Fibroblast of lung (primary cell): ENCODE data around the gene OTUD3. TPM values are rescaled to one million over a fixed set of nuclear protein-coding genes. Genes with fewer than 3 reads are reported as not detected.

ENCODE experiments used
- DNase-seq, 2 donors: peaks; one replicate each; pipeline versions ENCODE4 v3.0.0 to v3.0.0-alpha.2; 2010; ENCODE audit warnings: low read depth in 2 of 2
- H2AFZ ChIP-seq: 2 replicates; pipeline ENCODE4 v1.5.1; 2012; ENCODE audit warnings: low read length, control low read depth, inconsistent platforms
- H3K27ac ChIP-seq: 2 replicates; pipeline ENCODE4 v1.5.1; 2011; ENCODE audit warnings: low read length, control low read depth; ENCODE audit not compliant: insufficient read depth
- H3K27me3 ChIP-seq: 2 replicates; pipeline ENCODE4 v1.5.1; 2011; ENCODE audit warnings: mild to moderate bottlenecking, low read length; ENCODE audit not compliant: control insufficient read depth, insufficient read depth
- H3K36me3 ChIP-seq: 2 replicates; pipeline ENCODE4 v1.5.1; 2011; ENCODE audit warnings: low read length; ENCODE audit not compliant: control insufficient read depth, insufficient read depth
- H3K4me1 ChIP-seq: 2 replicates; pipeline ENCODE4 v1.5.1; 2011; ENCODE audit warnings: low read length; ENCODE audit not compliant: control insufficient read depth, insufficient read depth; ENCODE audit errors: extremely low read depth
- H3K4me2 ChIP-seq: 2 replicates; pipeline ENCODE4 v1.5.1; 2011; ENCODE audit warnings: low read length, control low read depth; ENCODE audit not compliant: insufficient read depth; ENCODE audit errors: extremely low read depth
- H3K4me3 ChIP-seq, 4 experiments: fragments of 200-600 bp in 1 of 4; sonication (generic) in 1 of 4; replicated peaks in 1 of 4; 2 replicates each; pipeline ENCODE4 v1.5.1; 2011 to 2016; ENCODE audit warnings: low read length in 4 of 4, low read depth in 3 of 4, mild to moderate bottlenecking in 3 of 4, control low read depth in 2 of 4, inconsistent platforms in 1 of 4, mixed read lengths in 1 of 4; ENCODE audit not compliant: insufficient read depth in 1 of 4; ENCODE audit errors: control extremely low read depth in 1 of 4
- H3K79me2 ChIP-seq: 2 replicates; pipeline ENCODE4 v1.5.1; 2012; ENCODE audit warnings: mild to moderate bottlenecking, low read length, inconsistent platforms; ENCODE audit not compliant: control insufficient read depth, insufficient read depth
- H3K9ac ChIP-seq: 2 replicates; pipeline ENCODE4 v1.5.1; 2011; ENCODE audit warnings: mild to moderate bottlenecking, low read length, control low read depth; ENCODE audit not compliant: insufficient read depth
- H3K9me3 ChIP-seq: 2 replicates; pipeline ENCODE4 v1.5.1; 2012; ENCODE audit warnings: low read depth, low read length; ENCODE audit not compliant: control insufficient read depth, insufficient read depth
- H4K20me1 ChIP-seq: 2 replicates; pipeline ENCODE4 v1.5.1; 2011; ENCODE audit warnings: low read length; ENCODE audit not compliant: control insufficient read depth, insufficient read depth; ENCODE audit errors: extremely low read depth
- CTCF ChIP-seq, 2 donors: IDR thresholded peaks in 1 of 2; conservative IDR thresholded peaks in 1 of 2; 1 replicate in 1 of 2; 2 replicates in 1 of 2; pipeline ENCODE4 v1.5.1; 2011 to 2012; ENCODE audit warnings: low read length in 2 of 2, control low read depth in 1 of 2, inconsistent platforms in 1 of 2, low read depth in 1 of 2, mild to moderate bottlenecking in 1 of 2
- EZH2 ChIP-seq: IDR thresholded peaks from 2 replicates; pipeline ENCODE4 v1.5.1; 2012; ENCODE audit warnings: low read length, control low read depth, mild to moderate bottlenecking; ENCODE audit errors: missing control alignments
- polyA plus RNA-seq, 2 donors: library from polyadenylated mRNA; depleted of rRNA in 1 of 2; stranded (reverse) in 1 of 2; unstranded in 1 of 2; fragments of >200 nt; gene quantifications; 2 replicates each; pipeline ENCODE4 v1.2.1, GENCODE V29; 2011 to 2012; ENCODE audit warnings: missing spikeins in 1 of 2
- total RNA-seq: library from RNA; depleted of rRNA; stranded (reverse); fragments of >200 nt; gene quantifications from 2 replicates; pipeline ENCODE4 v1.2.1, GENCODE V29; 2014

The OTUD3 gene
- total and polyA plus RNA-seq, 2 donors (not counting 1 experiment from before 2014, with no cell fraction given) = 3.0 to 5.0 TPM

- Histone ChIP-seq H3K27ac (no peak overlapping the region), H3K4me2 (no peak overlapping the region), H3K27me3 (peaks cover 4% of the 10 kb centered on the region), H3K79me2 (no peaks in the 10 kb centered on the region), H4K20me1 (no peaks in the 10 kb centered on the region), H3K36me3 (no peaks in the 10 kb centered on the region), H3K9me3 (no peaks in the 10 kb centered on the region), H3K4me3 (no peak overlapping the region), H2AFZ (no peak overlapping the region), H3K4me1 (no peaks in the 10 kb centered on the region), H3K9ac (no peak overlapping the region)
- TF ChIP-seq EZH2 (no peak), CTCF (conservative IDR thresholded peaks at IDR 0.05 in 1 of 2, IDR thresholded peaks at IDR 0.05 in 1 of 2; ENCODE audit: low read depth in 1 of 2, low read length in 2 of 2) (no peak)
- no peak for DNase-seq
Measured at GRCh38 chr1:19942088-19942487, 59.9 kb downstream of the OTUD3 start.

GRCh38 chr1:19942657-19943056, 60.5 kb downstream of the OTUD3 start:
- Histone ChIP-seq H3K27ac (no peak overlapping the region), H3K4me1 (no peaks in the 10 kb centered on the region), H3K79me2 (no peaks in the 10 kb centered on the region), H3K9ac (no peak overlapping the region), H3K27me3 (peaks cover 4% of the 10 kb centered on the region), H3K4me3 (no peak overlapping the region), H3K9me3 (no peaks in the 10 kb centered on the region), H4K20me1 (no peaks in the 10 kb centered on the region), H3K4me2 (no peak overlapping the region), H3K36me3 (no peaks in the 10 kb centered on the region), H2AFZ (no peak overlapping the region)
- no peak for DNase-seq
- TF ChIP-seq CTCF (conservative IDR thresholded peaks at IDR 0.05 in 1 of 2, IDR thresholded peaks at IDR 0.05 in 1 of 2; ENCODE audit: low read depth in 1 of 2, low read length in 2 of 2) (no peak), EZH2 (no peak)

GRCh38 chr1:19945914-19946313, 63.7 kb downstream of the OTUD3 start:
- TF ChIP-seq EZH2 = no peak
- TF ChIP-seq CTCF (conservative IDR thresholded peaks at IDR 0.05 in 1 of 2, IDR thresholded peaks at IDR 0.05 in 1 of 2; ENCODE audit: low read depth in 1 of 2, low read length in 2 of 2) = no peak
- H3K36me3 ChIP-seq = no peaks in the 10 kb centered on the region
- H3K79me2 ChIP-seq = no peaks in the 10 kb centered on the region
- H3K4me2 ChIP-seq = no peak overlapping the region
- H3K4me1 ChIP-seq = no peaks in the 10 kb centered on the region
- no peak overlapping the region for H3K4me3 ChIP-seq
- H3K9ac ChIP-seq = no peak overlapping the region
- no peak for DNase-seq
- H2AFZ ChIP-seq = no peak overlapping the region
- no peak overlapping the region for H3K27ac ChIP-seq
- peaks cover 4% of the 10 kb centered on the region for H3K27me3 ChIP-seq
- H3K9me3 ChIP-seq = no peaks in the 10 kb centered on the region
- no peaks in the 10 kb centered on the region for H4K20me1 ChIP-seq
